NCI-H524 (cell line): Measurements from ENCODE around the gene LYPD1.

Experiments
- DNase-seq, 2 experiments: peaks; one replicate each; lab custom pipeline; 2025; lab: John Stamatoyannopoulos, UW

Gene LYPD1

DNA sequence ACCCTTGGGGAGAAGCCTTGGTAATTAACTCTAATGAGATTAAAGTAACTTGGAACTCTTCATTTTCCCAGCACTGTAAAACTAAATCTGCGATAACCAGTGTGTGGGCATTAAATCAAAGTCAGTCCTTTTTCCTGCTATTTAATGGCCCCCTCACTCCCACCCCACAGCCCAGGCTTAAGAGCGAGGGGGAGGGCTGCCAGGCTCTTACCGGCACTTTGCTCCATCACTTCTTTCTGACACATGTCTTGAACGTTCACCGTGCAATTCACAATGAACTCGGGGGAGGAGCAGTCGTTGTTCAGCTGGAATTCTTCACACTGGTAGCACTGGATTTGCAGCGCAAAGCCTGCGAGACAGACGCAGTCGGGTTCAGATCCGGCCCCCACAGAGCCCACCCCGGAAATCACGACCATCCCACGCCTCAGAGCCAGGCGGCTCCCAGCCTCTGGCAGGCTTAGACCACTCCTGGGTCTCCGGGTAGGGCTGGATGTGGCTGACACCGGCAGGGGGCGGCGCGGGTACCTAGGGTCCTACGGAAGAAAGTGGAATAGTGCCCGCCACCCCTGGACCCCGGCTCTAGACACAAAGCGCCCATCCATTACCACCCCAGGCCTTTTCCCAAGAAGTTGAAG, 1.7 kb downstream of the LYPD1 start:
- DNase-seq, result peak; percentile 32 to 48

- DNase-seq, result no peak
These were observed 2.3 kb downstream of the LYPD1 start for GRCh38 chr2:132667706-132668105.

- DNase-seq, result no peak
These were observed 4.4 kb downstream of the LYPD1 start for GRCh38 chr2:132665401-132666140.

- no peak for DNase-seq
These were observed 5.9 kb downstream of the LYPD1 start for GRCh38 chr2:132664096-132664495.

GRCh38 chr2:132662732-132663131, 7.3 kb downstream of the LYPD1 start:
- DNase-seq, result no peak

DNA sequence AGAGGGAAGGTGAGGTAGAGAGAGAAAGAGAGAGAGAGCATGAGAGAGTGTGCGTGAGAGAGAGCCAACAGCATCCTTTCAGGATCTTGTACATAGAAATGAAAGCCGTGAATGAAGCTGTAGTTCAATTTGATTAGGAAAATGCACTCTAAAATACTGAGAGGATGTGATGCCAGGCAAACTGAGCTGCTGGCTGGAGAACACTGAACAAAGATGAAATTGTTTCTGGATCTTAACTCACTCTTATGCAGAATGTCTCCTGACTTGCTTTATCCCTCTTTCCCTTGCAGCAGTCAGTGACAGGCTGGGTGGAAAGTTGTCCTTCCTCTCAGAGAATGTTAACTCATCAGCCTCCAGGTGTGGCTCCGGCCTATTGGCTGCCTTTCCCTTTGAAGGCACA, 10.7 kb downstream of the LYPD1 start:
- DNase-seq, result no peak

DNA sequence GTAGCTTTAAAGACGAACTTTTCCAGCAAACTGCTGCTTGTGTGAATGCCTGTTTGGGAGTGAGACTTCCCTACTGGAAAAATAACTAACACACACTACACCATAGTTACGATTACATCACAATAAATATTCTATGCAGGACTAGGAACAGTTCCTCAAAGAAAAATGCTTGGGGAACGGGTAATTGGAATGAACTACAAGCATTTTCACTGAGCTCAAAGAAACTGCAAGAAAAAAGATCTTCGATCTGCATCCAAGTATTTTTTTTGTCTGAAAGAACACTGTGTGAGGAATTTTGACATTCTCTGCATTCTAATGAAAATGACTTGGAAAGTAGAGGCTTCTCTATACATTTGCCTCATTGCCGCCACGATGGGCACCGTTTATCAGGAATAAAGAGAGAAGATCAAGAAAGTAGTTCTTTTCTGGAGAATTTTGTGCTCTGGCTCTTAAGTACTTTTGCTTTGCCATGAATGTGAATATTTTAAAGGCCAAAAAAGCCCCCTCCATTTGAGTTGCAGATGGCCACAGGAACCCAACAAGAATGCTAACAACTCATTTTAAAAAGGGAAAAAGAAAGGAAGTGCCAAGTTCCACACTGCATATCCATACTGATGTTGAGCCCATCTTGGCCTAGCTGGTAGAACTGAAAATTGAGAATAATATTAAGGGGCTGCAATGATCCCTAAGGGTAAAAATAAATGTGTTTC, 13.6 kb downstream of the LYPD1 start:
- no peak for DNase-seq

- no peak for DNase-seq
These were observed 15.0 kb downstream of the LYPD1 start for GRCh38 chr2:132654968-132655367.

GRCh38 chr2:132654335-132654734, 15.7 kb downstream of the LYPD1 start:
- DNase-seq, result no peak

DNA sequence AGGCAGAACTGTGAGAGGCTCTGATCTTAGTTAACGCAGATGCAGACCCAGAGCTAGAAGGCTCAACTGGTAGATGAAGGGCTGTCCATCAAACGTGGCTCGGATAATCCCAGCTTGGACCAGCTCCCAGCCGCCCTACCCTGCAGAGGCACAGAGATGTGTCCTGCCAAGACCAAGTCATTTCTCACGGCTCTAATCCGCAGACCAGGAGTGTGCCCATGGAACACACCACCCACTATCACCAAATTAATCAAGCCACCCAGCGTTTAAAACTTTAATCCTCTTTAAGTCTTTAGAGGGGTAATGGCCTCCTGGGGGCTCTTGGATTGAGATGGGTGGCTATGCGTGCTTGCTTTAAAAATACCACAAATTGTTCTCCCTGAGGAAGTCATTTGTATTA, 17.5 kb downstream of the LYPD1 start:
- peak; percentile 70 to 75 for DNase-seq

GRCh38 chr2:132651115-132652045, 18.6 kb downstream of the LYPD1 start:
- no peak for DNase-seq

GRCh38 chr2:132646540-132647108, 23.4 kb downstream of the LYPD1 start:
- no peak for DNase-seq

GRCh38 chr2:132645722-132646539, 24.1 kb downstream of the LYPD1 start:
- no peak for DNase-seq

DNA sequence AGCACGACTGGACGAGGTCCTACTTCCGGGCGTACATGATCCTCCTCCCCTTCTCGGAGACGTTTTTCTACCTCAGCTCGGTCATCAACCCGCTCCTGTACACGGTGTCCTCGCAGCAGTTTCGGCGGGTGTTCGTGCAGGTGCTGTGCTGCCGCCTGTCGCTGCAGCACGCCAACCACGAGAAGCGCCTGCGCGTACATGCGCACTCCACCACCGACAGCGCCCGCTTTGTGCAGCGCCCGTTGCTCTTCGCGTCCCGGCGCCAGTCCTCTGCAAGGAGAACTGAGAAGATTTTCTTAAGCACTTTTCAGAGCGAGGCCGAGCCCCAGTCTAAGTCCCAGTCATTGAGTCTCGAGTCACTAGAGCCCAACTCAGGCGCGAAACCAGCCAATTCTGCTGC, 24.8 kb downstream of the LYPD1 start:
- DNase-seq, result no peak

- no peak for DNase-seq
These were observed 27.6 kb downstream of the LYPD1 start for GRCh38 chr2:132642415-132642814.

- DNase-seq, result no peak
These were observed 28.2 kb downstream of the LYPD1 start for GRCh38 chr2:132641819-132642218.

GRCh38 chr2:132640116-132640515, 29.9 kb downstream of the LYPD1 start:
- no peak for DNase-seq

GRCh38 chr2:132638313-132639040, 31.5 kb downstream of the LYPD1 start:
- peak in 1 of 2 experiments; percentile 3 for DNase-seq

DNA sequence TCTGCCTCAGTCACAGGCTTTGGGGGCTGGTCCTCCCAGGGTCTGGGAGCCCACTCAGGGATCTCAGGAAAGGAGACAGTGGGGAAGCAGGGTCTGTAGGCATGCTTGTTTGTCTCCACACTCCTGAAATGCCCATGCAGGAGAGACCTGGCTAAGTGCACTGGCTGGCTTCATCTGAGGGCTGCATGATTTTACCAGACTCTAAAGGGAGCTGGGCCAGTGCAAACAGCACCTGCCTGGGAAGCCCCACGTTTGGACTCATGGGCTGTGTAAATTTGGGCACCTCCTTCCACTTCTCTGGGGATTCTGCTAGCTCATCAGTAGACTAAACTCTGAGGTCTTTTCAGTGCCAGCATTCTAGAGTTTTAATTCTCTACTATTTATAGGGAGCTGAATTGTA, 33.7 kb downstream of the LYPD1 start:
- DNase-seq, result no peak

DNA sequence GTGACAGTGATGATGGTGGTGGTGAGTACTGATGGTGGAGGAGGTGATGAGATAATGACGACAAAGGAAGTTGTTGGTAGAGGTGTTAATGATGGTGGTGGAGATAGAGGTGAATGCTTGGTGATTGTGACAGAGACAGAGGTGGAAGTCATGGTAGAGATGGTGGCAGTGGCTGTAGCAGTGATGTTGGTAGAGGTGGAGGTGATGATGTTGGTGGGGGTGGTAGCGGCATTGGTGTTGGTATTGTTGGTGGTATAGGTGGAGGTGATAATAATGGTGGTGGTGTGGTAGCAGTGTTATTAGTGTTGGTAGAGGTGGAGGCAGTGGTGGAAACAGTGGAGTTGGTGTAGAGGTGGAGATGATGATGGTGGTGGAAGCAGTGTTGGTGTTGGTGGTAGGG, 36.4 kb downstream of the LYPD1 start:
- no peak for DNase-seq
